Measurements from ENCODE around the gene NPLOC4.

The NPLOC4 gene

DNA sequence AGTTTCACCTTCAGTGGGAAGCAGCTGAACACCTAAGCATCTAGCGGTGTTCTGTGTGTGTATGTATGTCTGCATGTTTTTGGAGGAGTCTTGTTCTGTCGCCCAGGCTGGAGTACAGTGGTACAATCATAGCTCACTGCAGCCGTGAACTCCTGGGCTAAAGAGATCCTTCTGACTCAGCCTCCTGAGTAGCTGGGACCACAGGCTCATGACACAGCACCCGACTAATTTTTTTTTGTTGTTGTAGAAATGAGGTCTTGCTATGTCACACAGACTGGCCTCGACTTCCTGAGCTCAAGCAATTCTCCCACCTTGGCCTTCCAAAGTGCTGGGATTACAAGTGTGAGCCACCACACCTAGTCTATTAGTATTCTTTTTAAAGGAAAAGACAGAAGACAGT, 54.6 kb downstream of the NPLOC4 start:
- Histone ChIP-seq H3K4me3 (replicated peaks; ENCODE audit: insufficient read depth, low read length) (no peak overlapping the region), H3K27me3 (ENCODE audit: insufficient read depth, poor library complexity, severe bottlenecking) (no peaks in the 10 kb centered on the region), H3K27ac (replicated peaks) (no peak overlapping the region)
- TF ChIP-seq GABPA (IDR thresholded peaks at IDR 0.05; ENCODE audit: low read depth), result no peak
- no peak for TF ChIP-seq POLR2AphosphoS5 (IDR thresholded peaks at IDR 0.05; ENCODE audit: low read depth)
- no peak for TF ChIP-seq SPI1 (IDR thresholded peaks at IDR 0.05; ENCODE audit: borderline replicate concordance, low read depth)
- DNase-seq (ENCODE audit: low read depth in 1 of 2, low spot score in 1 of 2), result no peak

DNA sequence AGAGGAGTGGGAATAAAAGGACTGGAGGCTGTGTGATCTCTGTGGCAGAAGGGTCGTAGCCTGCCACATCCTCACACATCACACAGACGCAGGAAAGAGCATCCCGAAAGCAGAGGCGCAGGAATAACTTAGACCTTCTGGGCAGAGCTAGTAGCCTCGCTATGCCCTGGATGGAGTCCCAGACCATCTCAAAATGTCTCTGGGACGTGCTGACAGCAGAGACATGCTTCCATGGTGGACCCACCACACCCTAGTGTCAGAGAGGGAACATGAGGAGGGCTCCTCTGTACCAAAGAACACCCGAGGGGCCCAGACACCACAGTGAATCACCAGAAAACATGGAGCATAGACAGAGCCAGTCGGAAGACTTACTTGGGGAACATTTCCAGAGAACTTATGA, 55.2 kb downstream of the NPLOC4 start:
- Histone ChIP-seq H3K4me3 (replicated peaks; ENCODE audit: insufficient read depth, low read length) (no peak overlapping the region), H3K27me3 (ENCODE audit: insufficient read depth, poor library complexity, severe bottlenecking) (no peaks in the 10 kb centered on the region), H3K27ac (replicated peaks) (no peak overlapping the region)
- TF ChIP-seq SPI1 (IDR thresholded peaks at IDR 0.05; ENCODE audit: borderline replicate concordance, low read depth) (no peak), GABPA (IDR thresholded peaks at IDR 0.05; ENCODE audit: low read depth) (no peak), POLR2AphosphoS5 (IDR thresholded peaks at IDR 0.05; ENCODE audit: low read depth) (no peak)
- TF ChIP-seq, protein P1, sequence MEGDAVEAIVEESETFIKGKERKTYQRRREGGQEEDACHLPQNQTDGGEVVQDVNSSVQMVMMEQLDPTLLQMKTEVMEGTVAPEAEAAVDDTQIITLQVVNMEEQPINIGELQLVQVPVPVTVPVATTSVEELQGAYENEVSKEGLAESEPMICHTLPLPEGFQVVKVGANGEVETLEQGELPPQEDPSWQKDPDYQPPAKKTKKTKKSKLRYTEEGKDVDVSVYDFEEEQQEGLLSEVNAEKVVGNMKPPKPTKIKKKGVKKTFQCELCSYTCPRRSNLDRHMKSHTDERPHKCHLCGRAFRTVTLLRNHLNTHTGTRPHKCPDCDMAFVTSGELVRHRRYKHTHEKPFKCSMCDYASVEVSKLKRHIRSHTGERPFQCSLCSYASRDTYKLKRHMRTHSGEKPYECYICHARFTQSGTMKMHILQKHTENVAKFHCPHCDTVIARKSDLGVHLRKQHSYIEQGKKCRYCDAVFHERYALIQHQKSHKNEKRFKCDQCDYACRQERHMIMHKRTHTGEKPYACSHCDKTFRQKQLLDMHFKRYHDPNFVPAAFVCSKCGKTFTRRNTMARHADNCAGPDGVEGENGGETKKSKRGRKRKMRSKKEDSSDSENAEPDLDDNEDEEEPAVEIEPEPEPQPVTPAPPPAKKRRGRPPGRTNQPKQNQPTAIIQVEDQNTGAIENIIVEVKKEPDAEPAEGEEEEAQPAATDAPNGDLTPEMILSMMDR (IDR thresholded peaks at IDR 0.05; ENCODE audit: insufficient read depth, low read length), result no peak
- TF ChIP-seq, protein P2, sequence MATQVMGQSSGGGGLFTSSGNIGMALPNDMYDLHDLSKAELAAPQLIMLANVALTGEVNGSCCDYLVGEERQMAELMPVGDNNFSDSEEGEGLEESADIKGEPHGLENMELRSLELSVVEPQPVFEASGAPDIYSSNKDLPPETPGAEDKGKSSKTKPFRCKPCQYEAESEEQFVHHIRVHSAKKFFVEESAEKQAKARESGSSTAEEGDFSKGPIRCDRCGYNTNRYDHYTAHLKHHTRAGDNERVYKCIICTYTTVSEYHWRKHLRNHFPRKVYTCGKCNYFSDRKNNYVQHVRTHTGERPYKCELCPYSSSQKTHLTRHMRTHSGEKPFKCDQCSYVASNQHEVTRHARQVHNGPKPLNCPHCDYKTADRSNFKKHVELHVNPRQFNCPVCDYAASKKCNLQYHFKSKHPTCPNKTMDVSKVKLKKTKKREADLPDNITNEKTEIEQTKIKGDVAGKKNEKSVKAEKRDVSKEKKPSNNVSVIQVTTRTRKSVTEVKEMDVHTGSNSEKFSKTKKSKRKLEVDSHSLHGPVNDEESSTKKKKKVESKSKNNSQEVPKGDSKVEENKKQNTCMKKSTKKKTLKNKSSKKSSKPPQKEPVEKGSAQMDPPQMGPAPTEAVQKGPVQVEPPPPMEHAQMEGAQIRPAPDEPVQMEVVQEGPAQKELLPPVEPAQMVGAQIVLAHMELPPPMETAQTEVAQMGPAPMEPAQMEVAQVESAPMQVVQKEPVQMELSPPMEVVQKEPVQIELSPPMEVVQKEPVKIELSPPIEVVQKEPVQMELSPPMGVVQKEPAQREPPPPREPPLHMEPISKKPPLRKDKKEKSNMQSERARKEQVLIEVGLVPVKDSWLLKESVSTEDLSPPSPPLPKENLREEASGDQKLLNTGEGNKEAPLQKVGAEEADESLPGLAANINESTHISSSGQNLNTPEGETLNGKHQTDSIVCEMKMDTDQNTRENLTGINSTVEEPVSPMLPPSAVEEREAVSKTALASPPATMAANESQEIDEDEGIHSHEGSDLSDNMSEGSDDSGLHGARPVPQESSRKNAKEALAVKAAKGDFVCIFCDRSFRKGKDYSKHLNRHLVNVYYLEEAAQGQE (IDR thresholded peaks at IDR 0.05; ENCODE audit: insufficient replicate concordance, low read depth), result no peak
- DNase-seq (ENCODE audit: low read depth in 1 of 2, low spot score in 1 of 2), result no peak

DNA sequence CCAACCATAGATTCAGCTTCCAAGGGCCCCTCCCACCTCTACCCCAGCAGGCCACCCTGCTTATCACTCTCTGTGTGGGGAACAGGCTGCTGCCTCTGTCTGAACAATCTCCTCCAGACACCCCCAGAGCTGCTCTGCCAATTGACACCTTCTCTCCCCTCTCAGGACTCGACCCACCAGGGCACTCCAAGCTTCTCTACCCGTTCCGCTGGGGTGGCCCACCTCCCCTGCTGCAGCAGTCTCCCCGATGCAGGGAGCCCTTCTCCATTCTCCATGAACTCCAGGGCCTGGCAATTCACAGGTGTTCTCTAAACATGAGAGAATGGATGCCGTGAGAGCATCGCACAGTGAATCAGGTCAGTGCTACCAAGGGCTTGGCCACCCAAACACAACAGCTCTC, 56.4 kb downstream of the NPLOC4 start:
- TF ChIP-seq, protein P1 (IDR thresholded peaks at IDR 0.05; ENCODE audit: insufficient read depth, low read length), result no peak
- no peak for TF ChIP-seq SPI1 (IDR thresholded peaks at IDR 0.05; ENCODE audit: borderline replicate concordance, low read depth)
- no peak for TF ChIP-seq POLR2AphosphoS5 (IDR thresholded peaks at IDR 0.05; ENCODE audit: low read depth)
- TF ChIP-seq, protein P2 (IDR thresholded peaks at IDR 0.05; ENCODE audit: insufficient replicate concordance, low read depth), result no peak
- no peak for TF ChIP-seq GABPA (IDR thresholded peaks at IDR 0.05; ENCODE audit: low read depth)
- no peak overlapping the region for H3K4me3 ChIP-seq (replicated peaks; ENCODE audit: insufficient read depth, low read length)
- no peaks in the 10 kb centered on the region for H3K27me3 ChIP-seq (ENCODE audit: insufficient read depth, poor library complexity, severe bottlenecking)
- no peak overlapping the region for H3K27ac ChIP-seq (replicated peaks)
- no peak for DNase-seq (ENCODE audit: low read depth in 1 of 2, low spot score in 1 of 2)

DNA sequence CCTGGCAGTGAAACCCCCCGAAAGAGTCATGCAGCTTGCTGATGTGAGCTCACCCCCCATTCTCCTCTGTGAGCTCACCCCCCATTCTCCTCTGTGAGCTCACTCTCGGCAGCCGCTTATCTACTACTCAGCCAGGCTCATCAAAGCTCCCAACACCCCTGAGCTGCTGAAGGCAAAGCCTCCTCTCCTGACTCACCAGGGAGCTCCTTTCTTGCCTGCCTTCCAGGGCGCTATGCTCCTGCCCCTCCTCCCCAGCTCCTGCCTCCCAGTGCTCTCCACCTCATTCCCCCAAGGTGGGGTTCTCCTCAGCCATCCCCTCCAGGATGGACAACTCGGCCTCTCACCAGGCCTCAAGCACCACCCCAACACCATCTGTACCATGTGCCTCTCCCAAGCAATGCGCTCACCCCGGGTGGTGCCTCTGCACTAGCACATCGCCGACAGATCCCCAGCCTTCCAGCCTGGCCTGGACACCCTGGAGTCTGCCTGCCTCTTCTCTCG, 57.0 kb downstream of the NPLOC4 start:
- Histone ChIP-seq H3K27me3 (ENCODE audit: insufficient read depth, poor library complexity, severe bottlenecking) (no peaks in the 10 kb centered on the region), H3K4me3 (replicated peaks; ENCODE audit: insufficient read depth, low read length) (no peak overlapping the region), H3K27ac (replicated peaks) (no peak overlapping the region)
- TF ChIP-seq SPI1 (IDR thresholded peaks at IDR 0.05; ENCODE audit: borderline replicate concordance, low read depth), result no peak
- no peak for TF ChIP-seq POLR2AphosphoS5 (IDR thresholded peaks at IDR 0.05; ENCODE audit: low read depth)
- no peak for TF ChIP-seq GABPA (IDR thresholded peaks at IDR 0.05; ENCODE audit: low read depth)
- TF ChIP-seq, protein P1 (IDR thresholded peaks at IDR 0.05; ENCODE audit: insufficient read depth, low read length), result no peak
- TF ChIP-seq, protein P2 (IDR thresholded peaks at IDR 0.05; ENCODE audit: insufficient replicate concordance, low read depth), result no peak
- no peak for DNase-seq (ENCODE audit: low read depth in 1 of 2, low spot score in 1 of 2)

Data from HL-60 (cell line).